ENCODE data around the gene ASF1B. TPM values are rescaled to one million over a fixed set of nuclear protein-coding genes. Genes with fewer than 3 reads are reported as not detected.

The ASF1B gene
- total RNA-seq, 2 donors from 2014 or later: 37.8 to 47.8 TPM

DNA sequence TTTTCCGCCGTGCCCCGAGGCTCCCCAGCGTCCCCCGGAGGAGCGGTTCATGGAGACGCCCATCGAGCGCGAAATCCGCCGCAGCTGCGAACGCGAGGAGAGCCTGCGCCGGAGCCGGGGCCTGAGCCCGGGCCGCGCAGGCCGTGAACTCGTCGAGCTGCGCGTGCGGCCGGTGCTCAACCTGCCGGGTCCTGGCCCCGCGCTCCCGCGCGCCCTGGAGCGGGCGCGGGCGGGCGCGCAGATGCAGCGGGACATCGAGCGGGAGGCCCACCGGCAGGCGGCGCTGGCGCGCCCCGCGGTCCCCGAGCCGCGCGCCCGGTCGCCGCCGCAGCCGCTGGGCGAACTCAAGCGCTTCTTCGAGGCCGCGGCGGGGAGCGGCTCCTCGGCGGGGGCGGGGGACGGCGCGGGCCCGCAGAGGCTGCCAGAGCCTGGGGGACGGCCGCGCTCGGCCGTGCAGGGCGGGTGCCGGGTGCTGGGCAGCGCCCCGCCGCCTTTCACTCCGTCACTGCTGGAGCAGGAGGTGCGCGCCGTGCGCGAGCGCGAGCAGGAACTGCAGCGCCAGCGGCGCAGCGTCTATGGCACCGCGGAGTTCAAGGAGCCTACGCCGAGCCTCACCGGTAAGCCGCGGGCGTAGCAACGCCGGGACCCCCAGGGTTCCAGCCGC is 63.0 kb downstream of the ASF1B start:
- TF ChIP-seq CTCF (conservative IDR thresholded peaks at IDR 0.05): peak; percentile 64
- Histone ChIP-seq H3K4me3 (ENCODE audit: low read length) (peak overlapping the region; percentile 87), H3K27me3 (ENCODE audit: control insufficient read depth, insufficient read depth, low read length, poor library complexity, severe bottlenecking) (peaks cover 42% of the 10 kb centered on the region), H3K9ac (ENCODE audit: extremely low read depth, low read length, poor library complexity, severe bottlenecking) (peak overlapping the region; percentile 6), H3K36me3 (ENCODE audit: control insufficient read depth, insufficient read depth, low read length) (no peaks in the 10 kb centered on the region), H3K4me1 (ENCODE audit: control insufficient read depth, insufficient read depth, low read length) (no peaks in the 10 kb centered on the region), H3K27ac (ENCODE audit: low read depth, low read length) (no peak overlapping the region), H3K9me3 (ENCODE audit: control insufficient read depth, low read length) (no peaks in the 10 kb centered on the region)
- Mint-ChIP-seq H3K27ac (no peak overlapping the region), H3K27me3 (ENCODE audit: insufficient read depth) (peaks cover 59% of the 10 kb centered on the region), H3K36me3 (ENCODE audit: low read depth) (no peaks in the 10 kb centered on the region), H3K4me1 (peaks cover 1% of the 10 kb centered on the region), H3K9me3 (no peaks in the 10 kb centered on the region), H3K4me3 (peak overlapping the region; percentile 71)
- WGBS, 2 experiments (ENCODE audit: insufficient coverage in 1 of 2, insufficient read length in 1 of 2): 0% methylated on average over 41 to 106 of the region's 106 CpGs
- peak; percentile 87 for DNase-seq

DNA sequence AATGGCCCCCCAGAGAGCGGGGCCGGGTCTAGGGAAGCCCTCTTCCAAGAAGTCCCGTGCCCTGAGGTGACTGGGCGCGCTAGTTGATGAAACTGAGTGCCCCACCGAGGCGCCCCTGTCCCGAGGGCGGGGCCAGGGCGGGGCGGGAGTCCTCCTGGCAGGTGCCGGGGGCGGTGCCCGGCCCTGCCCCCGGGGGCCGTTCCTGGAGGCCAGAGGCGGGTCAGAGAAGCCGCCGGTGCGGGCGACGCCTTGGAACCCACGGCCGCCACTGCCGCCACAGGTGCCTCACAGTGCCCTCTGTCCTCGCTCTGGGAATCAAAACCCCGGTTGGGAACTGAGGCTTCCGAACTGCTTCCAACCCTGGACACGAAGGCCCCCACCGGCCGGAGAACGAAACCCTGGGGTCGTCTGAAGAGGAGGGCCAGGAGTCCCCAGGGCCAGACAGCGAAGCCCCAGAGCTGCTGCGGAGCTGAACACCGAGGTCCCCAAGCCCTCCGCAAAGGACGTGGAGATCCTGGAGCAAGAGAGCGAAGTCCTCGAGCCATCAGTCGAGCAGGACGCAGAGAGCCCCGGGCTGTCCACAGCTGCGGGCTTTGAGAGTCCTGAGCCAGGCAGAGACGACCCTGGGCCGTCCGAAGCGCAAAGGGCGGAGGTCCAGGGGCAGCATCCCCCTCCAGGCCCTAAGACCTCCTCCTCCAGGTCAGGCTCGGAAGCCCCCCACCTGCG is 63.7 kb downstream of the ASF1B start, which contains the start of gene MISP3:
Gene MISP3, plus strand, starts transcription at position 252 of the 726 bp plus-strand sequence. CDS start 524 bp downstream, outside the sequence.
- Histone ChIP-seq H3K4me1 (ENCODE audit: control insufficient read depth, insufficient read depth, low read length) (no peaks in the 10 kb centered on the region), H3K27ac (ENCODE audit: low read depth, low read length) (no peak within 1 kb of the TSS), H3K9me3 (ENCODE audit: control insufficient read depth, low read length) (no peaks in the 10 kb centered on the region), H3K27me3 (ENCODE audit: control insufficient read depth, insufficient read depth, low read length, poor library complexity, severe bottlenecking) (peaks cover 42% of the 10 kb centered on the region), H3K36me3 (ENCODE audit: control insufficient read depth, insufficient read depth, low read length) (no peaks in the 10 kb centered on the region), H3K9ac (ENCODE audit: extremely low read depth, low read length, poor library complexity, severe bottlenecking) (peak within 1 kb of the TSS; percentile 6), H3K4me3 (ENCODE audit: low read length) (peak within 1 kb of the TSS; percentile 87)
- no peaks in the 10 kb centered on the region for H3K36me3 Mint-ChIP-seq (ENCODE audit: low read depth)
- no peak for TF ChIP-seq CTCF (conservative IDR thresholded peaks at IDR 0.05)
- H3K4me1 Mint-ChIP-seq: peaks cover 1% of the 10 kb centered on the region
- no peaks in the 10 kb centered on the region for H3K9me3 Mint-ChIP-seq
- peaks cover 57% of the 10 kb centered on the region for H3K27me3 Mint-ChIP-seq (ENCODE audit: insufficient read depth)
- no peak within 1 kb of the TSS for H3K27ac Mint-ChIP-seq
- peak within 1 kb of the TSS; percentile 71 for H3K4me3 Mint-ChIP-seq
- 5 to 6% methylated on average over 35 to 51 of the region's 51 CpGs for WGBS, 2 experiments (ENCODE audit: insufficient coverage in 1 of 2, insufficient read length in 1 of 2)
- DNase-seq: peak; percentile 81

GRCh38 chr19:14070268-14071050 is 65.9 kb downstream of the ASF1B start:
- H3K36me3 ChIP-seq (ENCODE audit: control insufficient read depth, insufficient read depth, low read length): no peaks in the 10 kb centered on the region
- no peaks in the 10 kb centered on the region for H3K4me1 ChIP-seq (ENCODE audit: control insufficient read depth, insufficient read depth, low read length)
- H3K36me3 Mint-ChIP-seq (ENCODE audit: low read depth): no peaks in the 10 kb centered on the region
- no peaks in the 10 kb centered on the region for H3K9me3 Mint-ChIP-seq
- H3K4me1 Mint-ChIP-seq: peaks cover 1% of the 10 kb centered on the region
- H3K27me3 Mint-ChIP-seq (ENCODE audit: insufficient read depth): peaks cover 40% of the 10 kb centered on the region
- no peak overlapping the region for H3K27ac Mint-ChIP-seq
- H3K4me3 Mint-ChIP-seq: no peak overlapping the region
- no peaks in the 10 kb centered on the region for H3K9me3 ChIP-seq (ENCODE audit: control insufficient read depth, low read length)
- no peak overlapping the region for H3K27ac ChIP-seq (ENCODE audit: low read depth, low read length)
- no peak for DNase-seq
- peaks cover 35% of the 10 kb centered on the region for H3K27me3 ChIP-seq (ENCODE audit: control insufficient read depth, insufficient read depth, low read length, poor library complexity, severe bottlenecking)
- no peak overlapping the region for H3K4me3 ChIP-seq (ENCODE audit: low read length)
- no peak overlapping the region for H3K9ac ChIP-seq (ENCODE audit: extremely low read depth, low read length, poor library complexity, severe bottlenecking)
- no peak for TF ChIP-seq CTCF (conservative IDR thresholded peaks at IDR 0.05)
- WGBS, 2 experiments (ENCODE audit: insufficient coverage in 1 of 2, insufficient read length in 1 of 2): 95% methylated on average over 34 to 43 of the region's 43 CpGs
